T-helper 1 cell treated with Interleukin-12 subunit alpha and Interleukin-12 subunit beta and Interleukin-4 antibody, amounts not matched to agents 30 μg/mL and 1 μg/mL, for 36 hours (primary cell): Measurements from ENCODE around the gene DPH7.

ENCODE experiments used
- H3K27ac Mint-ChIP-seq: one replicate; pipeline ENCODE4 v1.8.0; 2021; ENCODE audit warnings: mild to moderate bottlenecking, mixed read lengths
- H3K27me3 Mint-ChIP-seq: one replicate; pipeline ENCODE4 v1.8.0; 2021; ENCODE audit warnings: low read depth, mixed read lengths
- H3K36me3 Mint-ChIP-seq: one replicate; pipeline ENCODE4 v1.8.0; 2021; ENCODE audit warnings: low read depth, mixed read lengths
- H3K4me1 Mint-ChIP-seq: one replicate; pipeline ENCODE4 v1.8.0; 2021; ENCODE audit warnings: low read depth, mixed read lengths
- H3K4me3 Mint-ChIP-seq: one replicate; pipeline ENCODE4 v1.8.0; 2021; ENCODE audit warnings: mild to moderate bottlenecking, moderate library complexity, mixed read lengths
- H3K9me3 Mint-ChIP-seq: one replicate; pipeline ENCODE4 v1.8.0; 2021; ENCODE audit warnings: mixed read lengths

DPH7 gene

GRCh38 chr9:137593176-137593575, 14.5 kb upstream of the DPH7 start:
- Mint-ChIP-seq H3K4me1 (peaks cover 9% of the 10 kb centered on the region), H3K27me3 (no peaks in the 10 kb centered on the region), H3K36me3 (no peaks in the 10 kb centered on the region), H3K9me3 (no peaks in the 10 kb centered on the region), H3K4me3 (peak overlapping the region; percentile 16), H3K27ac (no peak overlapping the region)

- Mint-ChIP-seq H3K27ac (no peak overlapping the region), H3K4me1 (peaks cover 13% of the 10 kb centered on the region), H3K4me3 (peak overlapping the region; percentile 16), H3K9me3 (no peaks in the 10 kb centered on the region), H3K36me3 (peaks cover 3% of the 10 kb centered on the region), H3K27me3 (no peaks in the 10 kb centered on the region)
Observed at GRCh38 chr9:137592767-137593166, 14.0 kb upstream of the DPH7 start.

GRCh38 chr9:137590469-137591383, 12.0 kb upstream of the DPH7 start, which contains the start of gene ZMYND19:
Gene ZMYND19, minus strand, starts transcription at chr9:137590512. Its CDS starts 249 bp downstream, at chr9:137590263.
- peaks cover 11% of the 10 kb centered on the region for H3K36me3 Mint-ChIP-seq
- no peaks in the 10 kb centered on the region for H3K9me3 Mint-ChIP-seq
- peak within 1 kb of the TSS; percentile 89 for H3K27ac Mint-ChIP-seq
- peak within 1 kb of the TSS; percentile 97 for H3K4me3 Mint-ChIP-seq
- peaks cover 14% of the 10 kb centered on the region for H3K4me1 Mint-ChIP-seq
- no peaks in the 10 kb centered on the region for H3K27me3 Mint-ChIP-seq

GRCh38 chr9:137590123-137590468, 11.4 kb upstream of the DPH7 start:
- Mint-ChIP-seq H3K4me1 (peaks cover 14% of the 10 kb centered on the region), H3K36me3 (peaks cover 11% of the 10 kb centered on the region), H3K9me3 (no peaks in the 10 kb centered on the region), H3K4me3 (no peak overlapping the region), H3K27ac (no peak overlapping the region), H3K27me3 (no peaks in the 10 kb centered on the region)

GRCh38 chr9:137589441-137590122, 10.9 kb upstream of the DPH7 start:
- Mint-ChIP-seq H3K4me1 (peaks cover 14% of the 10 kb centered on the region), H3K36me3 (peaks cover 11% of the 10 kb centered on the region), H3K27ac (peak overlapping the region; percentile 62), H3K27me3 (no peaks in the 10 kb centered on the region), H3K9me3 (no peaks in the 10 kb centered on the region), H3K4me3 (peak overlapping the region; percentile 86)

GRCh38 chr9:137588891-137589290, 10.2 kb upstream of the DPH7 start:
- Mint-ChIP-seq H3K9me3 (no peaks in the 10 kb centered on the region), H3K27me3 (no peaks in the 10 kb centered on the region), H3K4me1 (peaks cover 14% of the 10 kb centered on the region), H3K4me3 (peak overlapping the region; percentile 73), H3K36me3 (peaks cover 11% of the 10 kb centered on the region), H3K27ac (no peak overlapping the region)

- H3K9me3 Mint-ChIP-seq: no peaks in the 10 kb centered on the region
- H3K27ac Mint-ChIP-seq: no peak overlapping the region
- H3K4me3 Mint-ChIP-seq: peak overlapping the region; percentile 73
- H3K27me3 Mint-ChIP-seq: no peaks in the 10 kb centered on the region
- peaks cover 14% of the 10 kb centered on the region for H3K4me1 Mint-ChIP-seq
- peaks cover 14% of the 10 kb centered on the region for H3K36me3 Mint-ChIP-seq
Observed at GRCh38 chr9:137588311-137588710, 9.6 kb upstream of the DPH7 start.

GRCh38 chr9:137586854-137587253, 8.1 kb upstream of the DPH7 start:
- Mint-ChIP-seq H3K27ac (no peak overlapping the region), H3K9me3 (no peaks in the 10 kb centered on the region), H3K4me1 (peaks cover 14% of the 10 kb centered on the region), H3K4me3 (no peak overlapping the region), H3K36me3 (peaks cover 16% of the 10 kb centered on the region), H3K27me3 (no peaks in the 10 kb centered on the region)

GRCh38 chr9:137583957-137584356, 5.2 kb upstream of the DPH7 start:
- H3K4me1 Mint-ChIP-seq: peaks cover 6% of the 10 kb centered on the region
- no peak overlapping the region for H3K4me3 Mint-ChIP-seq
- H3K9me3 Mint-ChIP-seq: no peaks in the 10 kb centered on the region
- no peak overlapping the region for H3K27ac Mint-ChIP-seq
- H3K36me3 Mint-ChIP-seq: peaks cover 16% of the 10 kb centered on the region
- H3K27me3 Mint-ChIP-seq: no peaks in the 10 kb centered on the region

- Mint-ChIP-seq H3K27me3 (no peaks in the 10 kb centered on the region), H3K9me3 (no peaks in the 10 kb centered on the region), H3K4me3 (no peak overlapping the region), H3K27ac (no peak overlapping the region), H3K36me3 (peaks cover 16% of the 10 kb centered on the region), H3K4me1 (peaks cover 5% of the 10 kb centered on the region)
Observed at GRCh38 chr9:137583347-137583746, 4.6 kb upstream of the DPH7 start.

GRCh38 chr9:137582286-137582860, 3.6 kb upstream of the DPH7 start:
- Mint-ChIP-seq H3K9me3 (no peaks in the 10 kb centered on the region), H3K4me1 (peaks cover 6% of the 10 kb centered on the region)

GRCh38 chr9:137581361-137582285, 2.9 kb upstream of the DPH7 start:
- H3K36me3 Mint-ChIP-seq: peaks cover 14% of the 10 kb centered on the region
- no peak overlapping the region for H3K4me3 Mint-ChIP-seq
- H3K9me3 Mint-ChIP-seq: no peaks in the 10 kb centered on the region

More at GRCh38 chr9:137582286-137582860, 3.6 kb upstream of the DPH7 start:
- Mint-ChIP-seq H3K27ac (no peak overlapping the region), H3K27me3 (no peaks in the 10 kb centered on the region), H3K36me3 (peaks cover 11% of the 10 kb centered on the region), H3K4me3 (no peak overlapping the region)

GRCh38 chr9:137580954-137581322, 2.2 kb upstream of the DPH7 start:
- no peaks in the 10 kb centered on the region for H3K9me3 Mint-ChIP-seq
- H3K4me1 Mint-ChIP-seq: peaks cover 15% of the 10 kb centered on the region
- no peak overlapping the region for H3K27ac Mint-ChIP-seq
- H3K4me3 Mint-ChIP-seq: no peak overlapping the region
- H3K27me3 Mint-ChIP-seq: no peaks in the 10 kb centered on the region
- H3K36me3 Mint-ChIP-seq: peaks cover 13% of the 10 kb centered on the region

More at GRCh38 chr9:137581361-137582285, 2.9 kb upstream of the DPH7 start:
- Mint-ChIP-seq H3K4me1 (peaks cover 10% of the 10 kb centered on the region), H3K27ac (no peak overlapping the region), H3K27me3 (no peaks in the 10 kb centered on the region)
